ENCODE measurements around the gene FOXO3.

FOXO3 gene

GRCh38 chr6:108543175-108543940, 17.4 kb upstream of the FOXO3 start:
- Histone ChIP-seq H3K36me3 (ENCODE audit: control insufficient read depth, insufficient read depth, low read length) (no peaks in the 10 kb centered on the region), H3K4me1 (ENCODE audit: control insufficient read depth, insufficient read depth, low read length) (peaks cover 2% of the 10 kb centered on the region), H3K4me3 (ENCODE audit: low read length) (no peak overlapping the region), H3K27ac (ENCODE audit: low read depth, low read length) (no peak overlapping the region), H3K9ac (ENCODE audit: low read length) (no peak overlapping the region), H3K27me3 (ENCODE audit: control insufficient read depth, insufficient read depth, low read length) (no peaks in the 10 kb centered on the region)

DNA sequence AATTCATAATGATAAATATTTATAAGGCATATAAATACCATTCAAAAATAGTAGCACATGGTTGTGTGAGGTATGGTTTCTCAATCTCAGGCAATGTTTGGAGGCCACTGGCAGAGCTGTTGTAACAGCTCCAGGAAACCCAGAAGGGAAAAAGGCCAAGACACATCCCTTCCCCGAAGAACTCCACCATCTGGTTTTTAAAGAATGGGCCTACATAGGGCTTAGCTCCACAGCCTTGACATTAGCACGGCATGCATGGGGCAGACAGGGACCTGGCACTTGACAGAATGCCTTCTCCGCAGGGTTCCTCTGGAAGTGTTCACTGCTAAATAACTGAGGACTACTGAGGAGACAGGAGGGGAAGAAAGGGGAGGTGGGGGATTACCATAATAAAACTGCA, 16.1 kb upstream of the FOXO3 start:
- no peak overlapping the region for H3K9ac ChIP-seq (ENCODE audit: low read length)
- H3K27ac ChIP-seq (ENCODE audit: low read depth, low read length): no peak overlapping the region
- no peak overlapping the region for H3K4me3 ChIP-seq (ENCODE audit: low read length)

GRCh38 chr6:108546079-108547049, 14.4 kb upstream of the FOXO3 start:
- H3K27me3 ChIP-seq (ENCODE audit: control insufficient read depth, insufficient read depth, low read length): no peaks in the 10 kb centered on the region
- no peak overlapping the region for H3K27ac ChIP-seq (ENCODE audit: low read depth, low read length)
- H3K4me3 ChIP-seq (ENCODE audit: low read length): no peak overlapping the region
- peaks cover 2% of the 10 kb centered on the region for H3K4me1 ChIP-seq (ENCODE audit: control insufficient read depth, insufficient read depth, low read length)
- H3K9ac ChIP-seq (ENCODE audit: low read length): no peak overlapping the region
- no peaks in the 10 kb centered on the region for H3K36me3 ChIP-seq (ENCODE audit: control insufficient read depth, insufficient read depth, low read length)

More for the DNA sequence above, 16.1 kb upstream of the FOXO3 start:
- no peaks in the 10 kb centered on the region for H3K27me3 ChIP-seq (ENCODE audit: control insufficient read depth, insufficient read depth, low read length)
- H3K4me1 ChIP-seq (ENCODE audit: control insufficient read depth, insufficient read depth, low read length): peaks cover 2% of the 10 kb centered on the region
- H3K36me3 ChIP-seq (ENCODE audit: control insufficient read depth, insufficient read depth, low read length): no peaks in the 10 kb centered on the region

GRCh38 chr6:108549241-108549640, 11.5 kb upstream of the FOXO3 start:
- Histone ChIP-seq H3K27me3 (ENCODE audit: control insufficient read depth, insufficient read depth, low read length) (no peaks in the 10 kb centered on the region), H3K4me1 (ENCODE audit: control insufficient read depth, insufficient read depth, low read length) (no peaks in the 10 kb centered on the region), H3K9ac (ENCODE audit: low read length) (no peak overlapping the region), H3K4me3 (ENCODE audit: low read length) (no peak overlapping the region), H3K27ac (ENCODE audit: low read depth, low read length) (no peak overlapping the region), H3K36me3 (ENCODE audit: control insufficient read depth, insufficient read depth, low read length) (no peaks in the 10 kb centered on the region)

- Histone ChIP-seq H3K9ac (ENCODE audit: low read length) (no peak overlapping the region), H3K4me1 (ENCODE audit: control insufficient read depth, insufficient read depth, low read length) (no peaks in the 10 kb centered on the region), H3K27ac (ENCODE audit: low read depth, low read length) (no peak overlapping the region), H3K4me3 (ENCODE audit: low read length) (no peak overlapping the region), H3K36me3 (ENCODE audit: control insufficient read depth, insufficient read depth, low read length) (no peaks in the 10 kb centered on the region), H3K27me3 (ENCODE audit: control insufficient read depth, insufficient read depth, low read length) (no peaks in the 10 kb centered on the region)
Measured at GRCh38 chr6:108549741-108550140, 11.0 kb upstream of the FOXO3 start.

DNA sequence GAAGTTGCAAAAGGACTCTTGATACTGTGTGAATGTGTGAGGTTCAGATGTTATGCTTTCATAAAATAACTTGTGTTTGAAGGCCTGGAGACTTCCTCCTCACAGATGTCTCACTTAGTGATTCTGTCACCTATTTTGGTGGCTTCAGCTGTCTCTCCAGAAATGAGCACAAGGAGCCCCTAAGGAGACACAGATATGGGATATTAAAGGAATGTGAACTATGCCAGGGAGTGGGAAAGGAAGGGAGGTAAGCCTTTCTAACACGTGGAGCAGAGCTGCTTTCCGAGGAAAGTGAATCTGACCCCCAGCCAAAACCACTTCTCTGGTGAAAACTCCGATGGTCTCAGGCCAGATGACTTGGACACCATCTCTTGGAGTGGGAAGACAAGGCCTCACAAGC, 10.5 kb upstream of the FOXO3 start:
- Histone ChIP-seq H3K27me3 (ENCODE audit: control insufficient read depth, insufficient read depth, low read length) (no peaks in the 10 kb centered on the region), H3K4me3 (ENCODE audit: low read length) (no peak overlapping the region), H3K4me1 (ENCODE audit: control insufficient read depth, insufficient read depth, low read length) (no peaks in the 10 kb centered on the region), H3K9ac (ENCODE audit: low read length) (no peak overlapping the region), H3K36me3 (ENCODE audit: control insufficient read depth, insufficient read depth, low read length) (no peaks in the 10 kb centered on the region), H3K27ac (ENCODE audit: low read depth, low read length) (no peak overlapping the region)

DNA sequence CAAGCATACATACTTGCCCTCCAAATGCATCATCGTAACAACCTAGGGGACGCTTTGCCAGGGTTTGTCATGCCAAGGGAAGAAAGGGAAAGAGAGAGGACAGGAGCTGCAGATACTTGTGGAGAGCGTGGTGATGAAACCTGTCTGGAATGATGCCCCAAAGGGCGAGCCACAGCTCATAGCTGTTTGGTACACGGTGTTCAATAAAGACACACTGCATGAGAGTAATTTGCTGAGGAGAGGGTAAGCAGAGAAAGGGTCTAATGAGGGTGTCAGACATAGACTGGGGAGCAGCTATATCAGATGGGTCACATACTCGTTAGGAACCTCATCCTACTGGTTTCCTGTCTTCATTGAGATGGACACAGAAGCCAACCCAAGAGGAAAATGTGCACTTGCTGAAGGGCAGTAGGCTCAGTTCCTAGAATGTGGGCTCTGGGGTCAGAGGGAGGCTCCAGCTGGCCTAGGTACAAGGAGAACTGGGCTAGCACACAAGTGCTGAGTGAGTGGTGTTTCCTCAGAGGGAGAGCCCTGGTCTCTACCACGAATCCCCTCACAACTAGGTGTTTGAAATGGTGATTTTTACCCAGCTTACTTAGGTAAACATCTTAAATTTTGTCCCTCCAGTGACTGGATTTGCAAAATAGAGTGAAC, 5.2 kb upstream of the FOXO3 start:
- H3K9ac ChIP-seq (ENCODE audit: low read length): no peak overlapping the region
- no peaks in the 10 kb centered on the region for H3K36me3 ChIP-seq (ENCODE audit: control insufficient read depth, insufficient read depth, low read length)
- peak overlapping the region; percentile 6 for H3K27ac ChIP-seq (ENCODE audit: low read depth, low read length)
- H3K27me3 ChIP-seq (ENCODE audit: control insufficient read depth, insufficient read depth, low read length): no peaks in the 10 kb centered on the region
- peaks cover 14% of the 10 kb centered on the region for H3K4me1 ChIP-seq (ENCODE audit: control insufficient read depth, insufficient read depth, low read length)
- no peak overlapping the region for H3K4me3 ChIP-seq (ENCODE audit: low read length)

DNA sequence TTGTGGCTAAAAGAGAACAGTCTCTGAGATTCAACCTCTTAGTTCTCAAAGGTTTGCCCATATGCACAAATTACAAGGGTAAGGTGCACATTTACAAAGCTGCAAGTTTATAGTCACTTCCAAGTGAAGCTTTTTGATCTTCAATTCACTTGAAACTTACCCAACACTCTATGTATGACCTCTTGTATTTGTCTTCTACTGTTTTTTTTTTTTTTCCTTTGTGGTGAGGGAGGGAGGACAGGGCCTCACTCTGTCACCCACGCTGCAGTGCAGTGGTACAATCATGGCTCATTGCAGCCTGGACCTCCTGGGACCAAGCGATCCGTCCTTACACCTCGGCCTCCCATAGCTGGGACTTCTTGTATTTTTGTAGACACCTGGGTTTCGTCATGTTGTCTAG, 4.5 kb upstream of the FOXO3 start:
- Histone ChIP-seq H3K4me1 (ENCODE audit: control insufficient read depth, insufficient read depth, low read length) (peaks cover 14% of the 10 kb centered on the region), H3K36me3 (ENCODE audit: control insufficient read depth, insufficient read depth, low read length) (no peaks in the 10 kb centered on the region), H3K27me3 (ENCODE audit: control insufficient read depth, insufficient read depth, low read length) (no peaks in the 10 kb centered on the region), H3K4me3 (ENCODE audit: low read length) (no peak overlapping the region), H3K27ac (ENCODE audit: low read depth, low read length) (peak overlapping the region; percentile 99), H3K9ac (ENCODE audit: low read length) (no peak overlapping the region)

- Histone ChIP-seq H3K4me1 (ENCODE audit: control insufficient read depth, insufficient read depth, low read length) (peaks cover 14% of the 10 kb centered on the region), H3K4me3 (ENCODE audit: low read length) (peak overlapping the region; percentile 90), H3K36me3 (ENCODE audit: control insufficient read depth, insufficient read depth, low read length) (peaks cover under 1% of the 10 kb centered on the region), H3K27me3 (ENCODE audit: control insufficient read depth, insufficient read depth, low read length) (no peaks in the 10 kb centered on the region), H3K9ac (ENCODE audit: low read length) (peak overlapping the region; percentile 0), H3K27ac (ENCODE audit: low read depth, low read length) (peak overlapping the region; percentile 99)
Measured at GRCh38 chr6:108556866-108557493, 3.7 kb upstream of the FOXO3 start.

DNA sequence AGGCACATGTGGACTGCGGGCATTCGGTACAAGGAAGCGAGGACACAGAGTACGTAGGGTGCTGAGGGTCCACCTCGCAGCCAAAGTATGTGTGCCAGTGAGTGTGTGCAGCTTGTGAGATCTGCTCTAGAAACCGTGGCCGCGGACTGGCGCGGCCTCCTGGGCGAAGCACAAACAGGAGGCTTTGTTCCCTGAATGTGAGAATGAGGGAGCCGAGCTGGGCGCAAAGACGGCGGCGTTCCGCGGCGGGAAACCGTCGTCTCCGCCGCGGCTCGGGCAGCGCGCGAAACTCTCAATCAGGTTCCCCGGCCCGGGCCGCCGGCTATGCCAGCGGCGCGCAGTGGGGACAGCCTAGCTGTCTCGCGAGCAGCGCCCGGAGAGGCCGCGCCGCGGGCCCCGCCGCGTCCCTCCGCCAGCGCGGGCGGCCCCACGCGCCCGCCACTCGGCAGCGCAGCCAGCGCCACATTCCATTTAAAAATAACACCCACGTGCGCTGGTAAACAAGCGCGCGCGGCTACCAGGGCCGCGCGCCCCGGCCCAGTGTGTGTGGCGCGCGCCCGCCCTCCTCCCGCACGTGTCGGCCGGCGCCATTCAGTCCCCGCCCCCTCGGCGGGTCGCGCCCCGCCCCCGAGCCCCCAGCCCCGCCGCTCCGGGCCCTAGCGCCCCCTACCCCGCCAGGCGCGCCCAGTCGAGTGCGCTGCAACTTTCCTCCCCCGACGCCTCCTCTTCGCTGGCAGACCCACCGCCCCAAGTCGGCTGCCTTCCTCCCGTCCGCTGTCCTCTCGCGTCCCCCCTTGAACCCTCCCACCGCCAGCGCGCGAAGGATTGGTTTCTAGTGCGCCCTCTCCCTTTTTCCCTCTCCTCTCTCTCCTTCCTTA, 3.0 kb upstream of the FOXO3 start:
- Histone ChIP-seq H3K4me3 (ENCODE audit: low read length) (peak overlapping the region; percentile 90), H3K27me3 (ENCODE audit: control insufficient read depth, insufficient read depth, low read length) (no peaks in the 10 kb centered on the region), H3K27ac (ENCODE audit: low read depth, low read length) (peak overlapping the region; percentile 99), H3K9ac (ENCODE audit: low read length) (peak overlapping the region; percentile 97), H3K36me3 (ENCODE audit: control insufficient read depth, insufficient read depth, low read length) (peaks cover 2% of the 10 kb centered on the region), H3K4me1 (ENCODE audit: control insufficient read depth, insufficient read depth, low read length) (peaks cover 14% of the 10 kb centered on the region)

DNA sequence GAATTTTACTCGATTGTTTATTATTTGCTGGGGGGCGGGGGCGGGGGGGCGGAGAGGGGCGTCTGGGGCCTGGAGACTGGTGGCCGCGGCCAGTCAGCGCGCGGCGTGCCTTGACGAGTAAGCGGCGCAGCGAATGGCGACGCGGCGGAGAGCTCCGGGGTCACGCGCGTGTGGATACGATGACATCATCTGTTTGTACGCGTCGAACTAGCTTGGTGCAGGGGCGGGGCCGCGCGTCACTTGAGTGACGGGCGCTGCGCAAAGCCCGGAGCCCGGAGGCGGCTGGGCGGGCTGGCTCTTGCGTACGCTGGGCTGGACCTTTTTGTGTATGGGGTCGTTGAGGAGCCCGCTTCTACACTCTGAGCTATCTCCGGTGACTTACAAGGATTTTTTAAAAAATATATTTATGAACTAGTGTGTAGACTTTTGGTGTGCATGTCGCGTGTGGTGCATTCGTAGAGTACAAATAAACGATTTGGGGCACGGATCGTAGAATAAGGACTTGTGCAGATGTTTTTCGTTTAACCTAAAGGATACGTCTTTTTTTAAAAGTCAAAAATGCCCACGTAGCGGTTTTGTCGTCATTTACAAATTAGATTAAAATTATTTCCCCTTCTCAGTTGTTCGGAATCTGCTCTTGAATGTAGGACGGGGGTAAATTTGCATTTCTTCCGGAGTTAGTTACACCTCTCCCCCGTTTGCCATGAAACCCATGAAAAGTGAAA, 2.2 kb upstream of the FOXO3 start:
- peak overlapping the region; percentile 100 for H3K27ac ChIP-seq (ENCODE audit: low read depth, low read length)
- H3K4me1 ChIP-seq (ENCODE audit: control insufficient read depth, insufficient read depth, low read length): peaks cover 19% of the 10 kb centered on the region
- H3K4me3 ChIP-seq (ENCODE audit: low read length): peak overlapping the region; percentile 90
- peaks cover 2% of the 10 kb centered on the region for H3K36me3 ChIP-seq (ENCODE audit: control insufficient read depth, insufficient read depth, low read length)
- H3K9ac ChIP-seq (ENCODE audit: low read length): peak overlapping the region; percentile 97
- H3K27me3 ChIP-seq (ENCODE audit: control insufficient read depth, insufficient read depth, low read length): no peaks in the 10 kb centered on the region

All from rectal smooth muscle tissue (tissue), 1 donor.